Small intestine (tissue), 7 donors: ENCODE results near the gene SLC26A8. TPM values are rescaled to one million over a fixed set of nuclear protein-coding genes. Genes with fewer than 3 reads are reported as not detected.

Experiments
- DNase-seq, 2 donors: peaks; one replicate each; pipeline versions ENCODE4 v3.0.0 to v3.0.0-alpha.2; 2013
- FAIRE-seq: peaks from 2 replicates; lab custom pipeline; 2012; peaks lifted over from hg19 to GRCh38; lab: Jason Lieb, UNC
- H3K27ac ChIP-seq, 3 donors: one replicate each; pipeline ENCODE4 v1.5.1; 2013; ENCODE audit warnings: low read length in 2 of 3, mild to moderate bottlenecking in 2 of 3, control low read depth in 1 of 3, inconsistent platforms in 1 of 3, low read depth in 1 of 3, moderate library complexity in 1 of 3
- H3K27me3 ChIP-seq, 3 donors: one replicate each; pipeline ENCODE4 v1.6.1; 2013; ENCODE audit warnings: low read length in 3 of 3, inconsistent platforms in 1 of 3; ENCODE audit not compliant: control insufficient read depth in 3 of 3, insufficient read depth in 3 of 3
- H3K36me3 ChIP-seq, 3 donors: one replicate each; pipeline ENCODE4 v1.6.1; 2013; ENCODE audit warnings: low read length in 3 of 3, inconsistent platforms in 1 of 3, low read depth in 1 of 3, mild to moderate bottlenecking in 1 of 3, moderate library complexity in 1 of 3; ENCODE audit not compliant: control insufficient read depth in 3 of 3, insufficient read depth in 2 of 3
- H3K4me1 ChIP-seq, 3 donors: one replicate each; pipeline ENCODE4 v1.6.1; 2013; ENCODE audit warnings: low read length in 2 of 3, inconsistent platforms in 1 of 3, low read depth in 1 of 3, mild to moderate bottlenecking in 1 of 3, moderate library complexity in 1 of 3; ENCODE audit not compliant: control insufficient read depth in 3 of 3, insufficient read depth in 2 of 3
- H3K4me3 ChIP-seq, 3 donors: one replicate each; pipeline ENCODE4 v1.5.1; 2013; ENCODE audit warnings: low read length in 3 of 3, control low read depth in 1 of 3, inconsistent platforms in 1 of 3, low read depth in 1 of 3, mild to moderate bottlenecking in 1 of 3, moderate library complexity in 1 of 3
- H3K9me3 ChIP-seq, 2 donors: one replicate each; pipeline ENCODE4 v1.6.1; 2013; ENCODE audit warnings: low read depth in 1 of 2, low read length in 1 of 2; ENCODE audit not compliant: control insufficient read depth in 2 of 2, insufficient read depth in 1 of 2
- WGBS, 3 donors: extraction: QIAGEN DNeasy Blood & Tissue Kit; methylation state at CpG; one replicate each; pipeline ENCODE4 v1.1.7; 2013; 5-methylcytosine and 5-hydroxymethylcytosine counted together
- polyA plus RNA-seq, 4 donors: library from polyadenylated mRNA; stranded (reverse) in 3 of 4; unstranded in 1 of 4; fragments of 200-250 nt in 3 of 4; fragments of 120-200 nt in 1 of 4; gene quantifications; one replicate each; pipeline versions ENCODE4 v1.2.1 to v1.2.3, GENCODE V29; 2013
- donor health status: healthy with polysubstance abuse.
- donor health status: control.
- donor health status: control.
- donor health status: Bipolar disorder and iron deficiency.
- donor health status: healthy.

Gene SLC26A8
- polyA plus RNA-seq, 4 donors: 0.15 to 0.16 TPM; not detected in 2

GRCh38 chr6:36056178-36056577, 31.7 kb upstream of the SLC26A8 start:
- Histone ChIP-seq H3K27me3 (no peaks in the 10 kb centered on the region), H3K9me3 (no peaks in the 10 kb centered on the region), H3K4me1 (peaks cover 2 to 4% (median 3%) of the 10 kb centered on the region in 3 donors), H3K4me3 (no peak overlapping the region), H3K36me3 (peaks cover 5 to 17% (median 15%) of the 10 kb centered on the region in 3 donors), H3K27ac (no peak overlapping the region)
- WGBS, 3 donors: 23 to 53% (median 47%) methylated on average over 1 of the region's 1 CpG
- DNase-seq (no peak), FAIRE-seq (no peak)

- H3K27ac ChIP-seq: no peak overlapping the region
- FAIRE-seq: no peak
- H3K36me3 ChIP-seq: peaks cover 2 to 15% (median 14%) of the 10 kb centered on the region in 3 donors
- H3K4me1 ChIP-seq: peaks cover 0 to 4% (median under 1%) of the 10 kb centered on the region in 3 donors
- DNase-seq: peak in 1 of 2 donors; percentile 47
- no peak overlapping the region for H3K4me3 ChIP-seq
- no peaks in the 10 kb centered on the region for H3K9me3 ChIP-seq
- 15 to 46% (median 37%) methylated on average over 2 of the region's 2 CpGs for WGBS, 3 donors
- H3K27me3 ChIP-seq: no peaks in the 10 kb centered on the region
Measured at GRCh38 chr6:36054956-36055355, 30.5 kb upstream of the SLC26A8 start.

- FAIRE-seq (no peak), DNase-seq (no peak)
- no peaks in the 10 kb centered on the region for H3K27me3 ChIP-seq
- 69 to 80% (median 75%) methylated on average over 2 of the region's 2 CpGs for WGBS, 3 donors
- H3K27ac ChIP-seq: no peak overlapping the region
- H3K9me3 ChIP-seq: no peaks in the 10 kb centered on the region
- H3K4me3 ChIP-seq: no peak overlapping the region
- peaks cover 2 to 10% (median 9%) of the 10 kb centered on the region in 3 donors for H3K36me3 ChIP-seq
- H3K4me1 ChIP-seq: peaks cover 0 to 8% (median 4%) of the 10 kb centered on the region in 3 donors
Measured at GRCh38 chr6:36054415-36054814, 30.0 kb upstream of the SLC26A8 start.

- Histone ChIP-seq H3K36me3 (peaks cover 2 to 10% (median 7%) of the 10 kb centered on the region in 3 donors), H3K9me3 (no peaks in the 10 kb centered on the region), H3K4me3 (no peak overlapping the region), H3K4me1 (peaks cover 0 to 11% (median 4%) of the 10 kb centered on the region in 3 donors), H3K27me3 (no peaks in the 10 kb centered on the region), H3K27ac (no peak overlapping the region)
- WGBS, 3 donors: 68 to 75% (median 74%) methylated on average over 2 of the region's 2 CpGs
- DNase-seq (no peak), FAIRE-seq (no peak)
Measured at GRCh38 chr6:36053878-36054277, 29.4 kb upstream of the SLC26A8 start.

GRCh38 chr6:36052097-36052496, 27.7 kb upstream of the SLC26A8 start:
- H3K27ac ChIP-seq: no peak overlapping the region
- peaks cover under 1 to 19% (median 4%) of the 10 kb centered on the region in 3 donors for H3K4me1 ChIP-seq
- WGBS, 3 donors: 21 to 44% (median 42%) methylated on average over 2 of the region's 2 CpGs
- H3K36me3 ChIP-seq: peaks cover 2 to 12% (median 3%) of the 10 kb centered on the region in 3 donors
- no peak overlapping the region for H3K4me3 ChIP-seq
- no peak for FAIRE-seq
- H3K9me3 ChIP-seq: no peaks in the 10 kb centered on the region
- no peak for DNase-seq
- H3K27me3 ChIP-seq: no peaks in the 10 kb centered on the region

- DNase-seq: no peak
- no peak for FAIRE-seq
- H3K36me3 ChIP-seq: peaks cover 2 to 12% (median 3%) of the 10 kb centered on the region in 3 donors
- no peaks in the 10 kb centered on the region for H3K9me3 ChIP-seq
- peak overlapping the region in 1 of 3 donors; percentile 44 for H3K27ac ChIP-seq
- peaks cover 6 to 24% (median 8%) of the 10 kb centered on the region in 3 donors for H3K4me1 ChIP-seq
- H3K4me3 ChIP-seq: no peak overlapping the region
- WGBS, 3 donors: 89% methylated on average over 16 of the region's 16 CpGs
- H3K27me3 ChIP-seq: no peaks in the 10 kb centered on the region
Measured at GRCh38 chr6:36050947-36051710, 26.7 kb upstream of the SLC26A8 start.

GRCh38 chr6:36050305-36050704, 25.9 kb upstream of the SLC26A8 start:
- no peaks in the 10 kb centered on the region for H3K27me3 ChIP-seq
- H3K4me1 ChIP-seq: peaks cover 6 to 24% (median 8%) of the 10 kb centered on the region in 3 donors
- FAIRE-seq (no peak), DNase-seq (peak in 1 of 2 donors; percentile 60)
- no peak overlapping the region for H3K4me3 ChIP-seq
- H3K9me3 ChIP-seq: no peaks in the 10 kb centered on the region
- H3K27ac ChIP-seq: peak overlapping the region in 2 of 3 donors; percentile 28 to 66
- WGBS, 3 donors: 0 to 34% (median 23%) methylated on average over 1 of the region's 1 CpG
- peaks cover 2 to 12% (median 3%) of the 10 kb centered on the region in 3 donors for H3K36me3 ChIP-seq

- WGBS, 3 donors: 93 to 100% (median 93%) methylated on average over 2 of the region's 2 CpGs
Measured at GRCh38 chr6:36049582-36049981, 25.1 kb upstream of the SLC26A8 start.

More at GRCh38 chr6:36049582-36049981, 25.1 kb upstream of the SLC26A8 start:
- H3K27me3 ChIP-seq: no peaks in the 10 kb centered on the region
- no peaks in the 10 kb centered on the region for H3K9me3 ChIP-seq
- H3K27ac ChIP-seq: no peak overlapping the region
- H3K4me1 ChIP-seq: peaks cover 6 to 24% (median 8%) of the 10 kb centered on the region in 3 donors
- FAIRE-seq: no peak
- peaks cover 2 to 10% (median 3%) of the 10 kb centered on the region in 3 donors for H3K36me3 ChIP-seq
- DNase-seq: no peak
- no peak overlapping the region for H3K4me3 ChIP-seq
